GM19455 (cell line): ENCODE data around the gene CHTF8.
"Not testable (repeated sequence)": the region's sequence is repeated elsewhere in the genome, so short reads cannot be mapped to it uniquely, and the experiment has no call there.

ENCODE experiments used
- ATAC-seq: cut with Tn5 transposase; IDR thresholded peaks from one replicate; pipeline ENCODE4 v1.9.1; 2021; ENCODE audit not compliant: unreplicated experiment

The CHTF8 gene

GRCh38 chr16:69132424-69133252, at the start of gene CHTF8, which contains the start of gene UTP4:
TSS of gene CHTF8 (minus strand) at chr16:69132588. CDS start at chr16:69121458, 11,130 bp downstream.
TSS of gene UTP4 (plus strand) at chr16:69132649. CDS start at chr16:69133460, 811 bp downstream.
- peak; percentile 89 for ATAC-seq

- ATAC-seq: no peak
Measured at GRCh38 chr16:69180011-69180338, 47.6 kb upstream of the CHTF8 start.

GRCh38 chr16:69179328-69180010, 47.1 kb upstream of the CHTF8 start:
- no peak for ATAC-seq

- ATAC-seq: no peak
Measured at GRCh38 chr16:69176033-69176800, 43.8 kb upstream of the CHTF8 start.

GRCh38 chr16:69171325-69172084, 39.1 kb upstream of the CHTF8 start:
- ATAC-seq: no peak

- ATAC-seq: no peak
Measured at GRCh38 chr16:69169607-69170352, 37.4 kb upstream of the CHTF8 start.

- ATAC-seq: no peak
Measured at GRCh38 chr16:69169051-69169450, 36.7 kb upstream of the CHTF8 start.

- no peak for ATAC-seq
Measured at GRCh38 chr16:69166946-69167930, 34.9 kb upstream of the CHTF8 start.

GRCh38 chr16:69166221-69166833, 33.9 kb upstream of the CHTF8 start:
- ATAC-seq: no peak

- ATAC-seq: no peak
Measured at GRCh38 chr16:69165584-69165983, 33.2 kb upstream of the CHTF8 start.

- ATAC-seq: no peak
Measured at GRCh38 chr16:69160192-69160591, 27.8 kb upstream of the CHTF8 start.

GRCh38 chr16:69157196-69157595, 24.8 kb upstream of the CHTF8 start:
- ATAC-seq: no peak

GRCh38 chr16:69150146-69150865, 17.9 kb upstream of the CHTF8 start:
- ATAC-seq: no peak

- not testable (repeated sequence) for ATAC-seq
Measured at GRCh38 chr16:69149621-69150020, 17.2 kb upstream of the CHTF8 start.

GRCh38 chr16:69145658-69146057, 13.3 kb upstream of the CHTF8 start:
- no peak for ATAC-seq

GRCh38 chr16:69143116-69143515, 10.7 kb upstream of the CHTF8 start:
- ATAC-seq: no peak

GRCh38 chr16:69141936-69142335, 9.5 kb upstream of the CHTF8 start:
- ATAC-seq: no peak

GRCh38 chr16:69141014-69141413, 8.6 kb upstream of the CHTF8 start:
- no peak for ATAC-seq
